HG03095 (cell line): ENCODE data around the gene AQP12B.

ENCODE experiments used
- ATAC-seq: cut with Tn5 transposase; IDR thresholded peaks from one replicate; pipeline ENCODE4 v1.9.1; 2021; ENCODE audit warnings: moderate library complexity; ENCODE audit not compliant: unreplicated experiment

The AQP12B gene

GRCh38 chr2:240717681-240718581, 35.2 kb upstream of the AQP12B start:
- no peak for ATAC-seq

- ATAC-seq = no peak
Observed at GRCh38 chr2:240717181-240717641, 34.5 kb upstream of the AQP12B start.

- no peak for ATAC-seq
Observed at GRCh38 chr2:240716130-240716798, 33.6 kb upstream of the AQP12B start.

GRCh38 chr2:240714747-240715725, 32.4 kb upstream of the AQP12B start:
- ATAC-seq = no peak

- no peak for ATAC-seq
Observed at GRCh38 chr2:240713928-240714746, 31.5 kb upstream of the AQP12B start.

GRCh38 chr2:240713071-240713927, 30.6 kb upstream of the AQP12B start:
- no peak for ATAC-seq

GRCh38 chr2:240712121-240712520, 29.4 kb upstream of the AQP12B start:
- no peak for ATAC-seq

- ATAC-seq = no peak
Observed at GRCh38 chr2:240711701-240712100, 29.0 kb upstream of the AQP12B start.

- ATAC-seq = no peak
Observed at GRCh38 chr2:240711296-240711695, 28.6 kb upstream of the AQP12B start.

GRCh38 chr2:240708457-240708856, 25.8 kb upstream of the AQP12B start:
- no peak for ATAC-seq

- no peak for ATAC-seq
Observed at GRCh38 chr2:240707821-240708220, 25.1 kb upstream of the AQP12B start.

- ATAC-seq = no peak
Observed at GRCh38 chr2:240707043-240707756, 24.5 kb upstream of the AQP12B start.

GRCh38 chr2:240705204-240705791, 22.6 kb upstream of the AQP12B start:
- ATAC-seq = no peak

- ATAC-seq = no peak
Observed at GRCh38 chr2:240704651-240705050, 22.0 kb upstream of the AQP12B start.

GRCh38 chr2:240703417-240704341, 21.0 kb upstream of the AQP12B start:
- ATAC-seq = no peak

GRCh38 chr2:240702640-240703011, 19.9 kb upstream of the AQP12B start:
- no peak for ATAC-seq
